GM12801 (cell line): ENCODE measurements around the gene C3.

Experiments
- CTCF ChIP-seq: IDR thresholded peaks from one replicate; pipeline ENCODE4 v1.5.1; 2011; ENCODE audit warnings: control low read depth; ENCODE audit not compliant: insufficient read length; ENCODE audit errors: extremely low read depth

The C3 gene

GRCh38 chr19:6723738-6724137 is 3.3 kb upstream of the C3 start:
- no peak for TF ChIP-seq CTCF

DNA sequence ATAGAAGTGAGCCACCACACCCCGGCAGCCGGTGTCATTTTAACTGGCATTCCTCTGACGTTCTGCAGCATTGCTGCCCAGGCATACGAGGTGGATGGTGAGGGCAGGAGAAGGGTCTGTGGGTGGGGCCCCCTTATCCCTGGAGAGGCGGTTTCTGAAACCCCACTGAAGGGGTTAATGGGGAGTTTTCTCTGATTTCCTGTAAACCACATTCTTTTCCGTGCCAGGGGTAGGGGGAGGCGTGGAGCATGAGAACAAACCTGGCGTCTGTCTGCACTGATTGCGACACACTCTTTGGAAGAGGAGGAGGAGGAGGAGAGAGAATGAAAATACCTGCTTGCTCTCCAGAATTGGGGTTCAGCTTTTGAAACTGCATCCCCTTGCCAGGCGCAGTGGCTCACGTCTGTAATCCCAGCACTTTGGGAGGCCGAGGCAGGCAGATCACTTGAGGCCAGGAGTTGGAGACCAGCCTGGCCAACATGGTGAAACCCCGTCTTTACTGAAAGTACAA is 2.7 kb upstream of the C3 start:
- TF ChIP-seq CTCF = no peak

GRCh38 chr19:6721773-6722172 is 1.3 kb upstream of the C3 start:
- TF ChIP-seq CTCF = no peak

DNA sequence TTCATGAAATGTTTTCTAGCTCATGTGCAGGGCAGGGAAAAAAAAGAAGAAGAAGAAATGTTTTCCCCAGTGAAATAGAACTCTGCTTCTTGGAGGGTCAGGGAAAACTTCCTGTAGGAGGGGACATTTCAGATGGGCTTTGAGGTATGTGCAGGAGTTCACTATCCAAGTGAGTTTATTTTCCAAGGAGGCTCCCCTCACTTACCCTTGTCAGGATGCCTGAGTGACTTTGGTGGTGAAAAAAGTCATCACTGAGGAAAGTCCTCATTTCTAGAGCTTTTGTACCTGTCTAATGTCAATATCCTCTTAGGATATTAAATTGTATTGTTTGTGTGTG is 656 bp upstream of the C3 start:
- TF ChIP-seq CTCF = no peak

DNA sequence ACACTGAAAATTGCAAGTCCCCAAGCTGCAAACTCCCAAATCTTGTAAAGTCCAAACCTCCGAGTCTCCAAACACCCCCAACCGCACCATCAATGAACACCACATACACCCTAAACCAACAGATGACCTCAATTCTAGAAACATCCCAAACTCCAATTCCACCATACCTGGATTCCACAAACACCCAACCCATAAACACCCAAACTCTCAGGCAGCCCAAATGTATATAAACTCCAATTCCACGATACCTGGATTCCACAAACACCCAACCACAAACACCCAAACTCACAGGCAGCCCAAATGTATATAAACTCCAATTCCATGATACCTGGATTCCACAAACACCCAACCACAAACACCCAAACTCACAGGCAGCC is 470 bp downstream of the C3 start:
- TF ChIP-seq CTCF = no peak

DNA sequence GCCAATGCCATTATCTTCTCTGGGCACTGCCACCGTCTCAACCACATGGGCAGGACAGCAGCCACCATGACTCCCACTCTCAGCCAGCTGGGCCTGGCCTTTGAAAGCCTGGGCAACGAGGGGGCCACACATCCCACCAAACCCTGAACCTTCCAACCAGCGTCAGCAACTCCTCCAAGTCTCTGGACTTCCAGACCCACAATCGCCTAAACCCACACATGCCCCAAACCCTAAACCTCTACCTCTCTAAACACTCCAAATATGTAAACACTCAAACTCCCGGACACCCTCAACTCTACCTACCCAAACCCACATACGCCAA is 949 bp downstream of the C3 start:
- no peak for TF ChIP-seq CTCF

DNA sequence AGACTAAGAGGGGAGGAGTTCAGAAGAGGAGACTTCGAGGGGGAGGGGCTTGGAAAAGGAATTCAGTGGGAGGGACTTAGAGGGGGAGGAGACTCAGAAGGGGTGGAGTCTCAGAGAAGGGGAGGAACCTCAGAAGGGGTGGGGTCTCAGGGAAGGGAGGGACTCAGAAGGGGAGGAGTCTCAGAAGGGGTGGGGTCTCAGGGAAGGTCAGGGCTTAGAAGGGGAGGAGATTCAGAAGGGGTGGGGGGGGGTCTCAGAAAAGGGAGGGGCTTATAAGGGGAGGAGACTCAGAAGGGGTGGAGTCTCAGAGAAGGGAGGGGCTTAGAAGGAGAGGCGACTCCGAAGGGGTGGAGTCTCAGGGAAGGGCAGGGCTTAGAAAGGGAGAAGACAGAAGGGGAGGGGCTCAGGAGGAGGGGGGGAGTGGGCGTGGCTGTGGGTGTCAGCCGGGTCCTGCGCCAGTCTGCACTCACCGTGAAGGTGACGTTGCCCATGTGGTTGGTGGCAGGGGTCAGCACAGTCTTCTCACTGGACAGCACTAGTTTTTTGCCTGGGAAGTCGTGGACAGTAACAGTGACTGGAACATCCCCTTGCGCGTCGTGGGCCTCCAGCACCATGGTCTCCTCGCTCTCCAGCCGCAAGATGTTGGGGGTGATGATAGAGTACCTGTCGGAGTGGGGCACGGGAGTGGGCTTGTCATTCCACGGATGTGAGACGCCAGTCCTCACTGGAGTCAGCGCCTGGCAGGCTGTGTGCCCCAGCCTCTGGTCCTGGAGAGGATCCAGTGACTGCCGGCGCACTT is 1.5 kb downstream of the C3 start:
- no peak for TF ChIP-seq CTCF
